ENCODE results near the gene UCK1.

Gene UCK1

DNA sequence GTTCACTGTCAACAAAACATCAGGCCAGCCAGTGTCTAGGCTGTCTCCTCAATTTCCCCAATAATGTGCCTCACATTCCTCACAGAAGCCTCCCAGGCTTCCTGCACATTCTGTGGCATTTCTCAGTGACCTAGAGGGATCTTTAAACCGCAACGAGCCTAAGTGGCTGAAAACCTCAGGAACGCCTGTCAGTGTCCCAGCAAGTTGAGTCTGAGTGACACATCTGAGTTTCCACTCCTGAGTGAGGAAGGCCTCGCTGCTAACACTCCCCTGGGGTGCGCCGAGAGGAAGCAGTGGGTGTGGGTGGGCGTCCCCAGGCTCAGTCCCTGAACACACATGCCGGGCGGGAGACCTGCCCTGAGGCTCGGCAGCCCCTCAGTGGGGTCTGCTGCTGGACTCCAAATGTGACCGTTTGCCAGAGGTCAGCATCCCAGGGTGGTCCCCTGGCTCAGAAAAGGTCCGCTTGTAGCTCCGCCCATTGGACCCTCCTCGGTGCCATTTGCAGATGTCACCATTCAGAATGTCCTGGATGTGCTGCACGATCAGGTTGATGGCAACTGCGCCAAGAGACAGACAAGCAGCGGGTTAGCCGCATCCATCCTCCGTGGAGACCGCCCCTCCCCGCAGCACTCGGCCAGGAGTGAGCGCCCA is 6.3 kb downstream of the UCK1 start:
- H2AFZ ChIP-seq (ENCODE audit: low read length), result no peak overlapping the region
- no peaks in the 10 kb centered on the region for H3K9me2 ChIP-seq (replicated peaks; ENCODE audit: low read depth, low read length)
- no peak overlapping the region for H3K4me2 ChIP-seq (ENCODE audit: low read depth, low read length, poor library complexity, severe bottlenecking)
- no peaks in the 10 kb centered on the region for H3F3A ChIP-seq (ENCODE audit: low read depth)
- no peaks in the 10 kb centered on the region for H4K20me1 ChIP-seq (ENCODE audit: insufficient read depth, low read length, poor library complexity, severe bottlenecking)
- H3K36me3 ChIP-seq (ENCODE audit: insufficient read depth, low read length), result peaks cover 46% of the 10 kb centered on the region; the same call in 1 of the 2 replicates
- no peaks in the 10 kb centered on the region for H3K27me3 ChIP-seq (ENCODE audit: insufficient read depth, low read length, poor library complexity, severe bottlenecking)
- no peak overlapping the region for H3K9ac ChIP-seq (ENCODE audit: low read depth, low read length, poor library complexity, severe bottlenecking)
- H3K79me2 ChIP-seq (ENCODE audit: insufficient read depth, low read length), result peaks cover 15% of the 10 kb centered on the region
- no peak overlapping the region for H3K4me3 ChIP-seq (ENCODE audit: low read length, poor library complexity, severe bottlenecking)
- H3K9me3 ChIP-seq (ENCODE audit: insufficient read depth, low read depth, low read length), result no peaks in the 10 kb centered on the region
- peaks cover 4% of the 10 kb centered on the region for H3K4me1 ChIP-seq (ENCODE audit: insufficient read depth, low read length, poor library complexity, severe bottlenecking)
- TF ChIP-seq, protein P1, sequence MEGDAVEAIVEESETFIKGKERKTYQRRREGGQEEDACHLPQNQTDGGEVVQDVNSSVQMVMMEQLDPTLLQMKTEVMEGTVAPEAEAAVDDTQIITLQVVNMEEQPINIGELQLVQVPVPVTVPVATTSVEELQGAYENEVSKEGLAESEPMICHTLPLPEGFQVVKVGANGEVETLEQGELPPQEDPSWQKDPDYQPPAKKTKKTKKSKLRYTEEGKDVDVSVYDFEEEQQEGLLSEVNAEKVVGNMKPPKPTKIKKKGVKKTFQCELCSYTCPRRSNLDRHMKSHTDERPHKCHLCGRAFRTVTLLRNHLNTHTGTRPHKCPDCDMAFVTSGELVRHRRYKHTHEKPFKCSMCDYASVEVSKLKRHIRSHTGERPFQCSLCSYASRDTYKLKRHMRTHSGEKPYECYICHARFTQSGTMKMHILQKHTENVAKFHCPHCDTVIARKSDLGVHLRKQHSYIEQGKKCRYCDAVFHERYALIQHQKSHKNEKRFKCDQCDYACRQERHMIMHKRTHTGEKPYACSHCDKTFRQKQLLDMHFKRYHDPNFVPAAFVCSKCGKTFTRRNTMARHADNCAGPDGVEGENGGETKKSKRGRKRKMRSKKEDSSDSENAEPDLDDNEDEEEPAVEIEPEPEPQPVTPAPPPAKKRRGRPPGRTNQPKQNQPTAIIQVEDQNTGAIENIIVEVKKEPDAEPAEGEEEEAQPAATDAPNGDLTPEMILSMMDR (conservative IDR thresholded peaks at IDR 0.05; ENCODE audit: low read length), result no peak
- TF ChIP-seq EZH2phosphoT487 (IDR thresholded peaks at IDR 0.05; ENCODE audit: borderline replicate concordance), result no peak

DNA sequence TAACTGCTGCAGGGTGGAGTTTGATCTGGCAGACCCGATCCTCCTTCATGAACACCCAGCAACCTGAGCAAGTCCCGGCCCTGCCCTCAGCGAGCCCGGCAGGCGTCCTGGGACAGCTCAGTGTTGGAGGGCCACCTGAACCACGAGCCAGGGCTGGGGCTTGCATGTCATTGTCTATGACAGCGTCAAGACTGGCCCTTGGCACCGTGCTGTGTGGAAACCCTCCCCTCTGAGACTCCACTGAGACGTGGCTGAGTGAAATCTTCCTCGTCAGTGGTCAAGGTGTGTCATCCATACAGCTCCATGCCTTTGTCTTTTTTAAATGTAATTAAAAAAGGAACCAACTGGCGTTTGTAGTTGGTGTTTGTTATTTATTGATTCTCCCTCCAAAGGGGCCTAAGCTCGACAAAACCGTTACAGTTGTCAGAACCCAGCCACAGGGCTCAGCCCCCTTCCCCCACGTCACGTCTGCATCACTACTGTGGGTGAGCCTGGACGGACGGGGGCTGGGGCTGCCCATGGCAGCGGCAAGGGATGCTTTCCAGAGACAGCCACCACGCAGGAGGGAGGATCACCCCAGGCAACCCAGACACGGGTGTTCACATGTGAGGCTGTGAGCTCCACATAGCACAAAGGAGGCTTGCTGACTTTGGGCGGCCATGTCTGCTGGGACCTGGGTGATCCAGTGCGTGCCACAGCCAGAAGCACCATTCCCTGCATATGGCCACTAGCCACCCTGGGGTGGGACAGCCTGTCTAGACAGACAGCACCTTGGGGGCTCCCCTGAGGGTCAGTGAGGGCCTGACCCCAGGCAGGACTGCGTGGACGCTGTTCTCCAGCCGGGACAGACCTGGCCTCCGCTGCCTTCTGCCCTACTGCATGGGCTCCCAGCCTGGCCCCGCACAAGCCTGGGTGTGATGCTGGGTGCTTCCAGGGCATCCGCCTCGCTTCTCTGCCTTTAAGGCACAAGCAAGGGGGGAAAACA is 7.3 kb downstream of the UCK1 start:
- no peaks in the 10 kb centered on the region for H3F3A ChIP-seq (ENCODE audit: low read depth)
- H3K4me1 ChIP-seq (ENCODE audit: insufficient read depth, low read length, poor library complexity, severe bottlenecking), result no peaks in the 10 kb centered on the region
- H3K9me2 ChIP-seq (replicated peaks; ENCODE audit: low read depth, low read length), result no peaks in the 10 kb centered on the region
- H3K4me2 ChIP-seq (ENCODE audit: low read depth, low read length, poor library complexity, severe bottlenecking), result no peak overlapping the region
- H3K79me2 ChIP-seq (ENCODE audit: insufficient read depth, low read length), result peaks cover 4% of the 10 kb centered on the region; the same call in 1 of the 2 replicates
- no peak overlapping the region for H3K4me3 ChIP-seq (ENCODE audit: low read length, poor library complexity, severe bottlenecking)
- no peaks in the 10 kb centered on the region for H3K27me3 ChIP-seq (ENCODE audit: insufficient read depth, low read length, poor library complexity, severe bottlenecking)
- no peaks in the 10 kb centered on the region for H4K20me1 ChIP-seq (ENCODE audit: insufficient read depth, low read length, poor library complexity, severe bottlenecking)
- H3K9me3 ChIP-seq (ENCODE audit: insufficient read depth, low read depth, low read length), result no peaks in the 10 kb centered on the region
- no peak overlapping the region for H3K9ac ChIP-seq (ENCODE audit: low read depth, low read length, poor library complexity, severe bottlenecking)
- H2AFZ ChIP-seq (ENCODE audit: low read length), result no peak overlapping the region
- peaks cover 55% of the 10 kb centered on the region; the same call in 1 of the 2 replicates for H3K36me3 ChIP-seq (ENCODE audit: insufficient read depth, low read length)
- TF ChIP-seq, protein P1 (conservative IDR thresholded peaks at IDR 0.05; ENCODE audit: low read length), result no peak
- TF ChIP-seq EZH2phosphoT487 (IDR thresholded peaks at IDR 0.05; ENCODE audit: borderline replicate concordance), result no peak

DNA sequence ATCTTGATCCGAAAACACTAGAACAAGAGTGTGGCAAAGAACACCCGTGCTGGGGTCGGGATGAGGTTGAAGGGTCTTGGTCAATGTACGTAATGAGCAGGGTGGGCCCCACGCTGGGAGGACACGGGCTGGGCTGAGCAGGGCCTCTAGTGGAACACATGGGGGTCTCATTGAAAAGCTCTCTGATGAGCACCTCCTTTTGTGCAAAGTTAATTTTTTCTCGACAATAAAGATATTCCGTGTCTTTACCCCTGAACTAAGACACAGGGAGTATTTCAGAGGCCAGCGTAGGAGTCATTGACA is 8.0 kb downstream of the UCK1 start:
- Histone ChIP-seq H3K79me2 (ENCODE audit: insufficient read depth, low read length) (no peaks in the 10 kb centered on the region), H3K36me3 (ENCODE audit: insufficient read depth, low read length) (peaks cover 58% of the 10 kb centered on the region; the same call in 1 of the 2 replicates), H3K4me2 (ENCODE audit: low read depth, low read length, poor library complexity, severe bottlenecking) (no peak overlapping the region), H2AFZ (ENCODE audit: low read length) (no peak overlapping the region), H3K9ac (ENCODE audit: low read depth, low read length, poor library complexity, severe bottlenecking) (no peak overlapping the region), H3K9me3 (ENCODE audit: insufficient read depth, low read depth, low read length) (no peaks in the 10 kb centered on the region), H3K9me2 (replicated peaks; ENCODE audit: low read depth, low read length) (no peaks in the 10 kb centered on the region), H3K4me1 (ENCODE audit: insufficient read depth, low read length, poor library complexity, severe bottlenecking) (no peaks in the 10 kb centered on the region), H3K27me3 (ENCODE audit: insufficient read depth, low read length, poor library complexity, severe bottlenecking) (no peaks in the 10 kb centered on the region), H3F3A (ENCODE audit: low read depth) (no peaks in the 10 kb centered on the region), H3K4me3 (ENCODE audit: low read length, poor library complexity, severe bottlenecking) (no peak overlapping the region), H4K20me1 (ENCODE audit: insufficient read depth, low read length, poor library complexity, severe bottlenecking) (no peaks in the 10 kb centered on the region)
- no peak for TF ChIP-seq EZH2phosphoT487 (IDR thresholded peaks at IDR 0.05; ENCODE audit: borderline replicate concordance)
- TF ChIP-seq, protein P1 (conservative IDR thresholded peaks at IDR 0.05; ENCODE audit: low read length), result no peak
